Placental epithelial cell (primary cell): ENCODE data around the gene FABP1. TPM values are rescaled to one million over a fixed set of nuclear protein-coding genes. Genes with fewer than 3 reads are reported as not detected.

Source experiments
- small RNA-seq: library from RNA; depleted of rRNA; stranded (forward); fragments of <200 nt; gene quantifications from one replicate; pipeline ENCODE3, GENCODE V24; 2012
- total RNA-seq: library from RNA; depleted of rRNA; stranded (reverse); fragments of >200 nt; gene quantifications from 2 replicates; pipeline ENCODE4 v1.2.3, GENCODE V29; 2012

Gene FABP1
- not detected in 2 replicates for total RNA-seq

DNA sequence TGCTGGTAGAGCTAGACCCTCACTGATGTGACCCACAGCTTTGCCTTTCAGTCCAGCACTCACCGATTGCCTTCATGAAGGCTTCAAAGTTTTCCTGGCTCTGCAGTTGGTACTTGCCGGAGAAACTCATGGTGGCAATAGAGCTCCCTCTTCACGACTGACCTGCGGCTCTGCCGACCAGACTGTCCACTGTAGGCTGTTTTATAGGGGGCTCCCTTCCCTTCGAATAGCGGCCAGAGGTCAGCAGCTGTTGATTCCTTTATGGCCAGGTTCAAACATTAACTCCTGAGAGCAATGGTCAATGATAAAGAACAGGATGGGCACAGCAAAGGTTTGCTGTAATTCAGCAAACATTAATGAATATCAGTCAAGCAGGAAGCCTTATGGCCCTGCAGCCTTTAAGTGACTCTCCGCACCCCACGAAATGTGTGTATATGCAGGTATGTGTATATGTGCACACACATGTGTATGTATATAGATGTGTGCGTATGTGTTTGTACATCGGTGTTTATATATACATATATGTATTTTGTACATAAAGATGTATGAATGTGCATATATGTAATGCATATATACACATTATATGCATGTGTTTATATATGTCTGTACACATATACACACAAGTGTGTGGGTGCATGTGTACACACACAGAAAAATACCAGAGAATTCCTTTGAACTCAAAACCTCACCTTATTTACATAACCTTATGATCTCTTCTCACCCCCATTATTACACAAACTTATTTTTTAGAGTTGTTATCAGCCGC, at the start of gene FABP1:
FABP1 (minus strand) TSS at position 175 of the 766 bp plus-strand sequence; CDS start at position 130, 45 bp downstream.

Small RNA genes within 50 kb of the gene (small RNA-seq; reads per million reads assigned to genes)
- gene MIR4780: not detected

Other genes starting within 250 kb of the FABP1 start
- 800 TPM in 1 of 2 replicates, not detected in the other for gene RNU2-63P, start 111.5 kb downstream of the FABP1 start, total RNA-seq
- gene KRCC1, start 72.3 kb downstream of the FABP1 start, total RNA-seq: 17.5 and 26.3 TPM in 2 replicates
- gene SMYD1, start 60.2 kb downstream of the FABP1 start, total RNA-seq: not detected in 2 replicates
- 17.1 and 29.4 TPM in 2 replicates for gene THNSL2, start 42.3 kb upstream of the FABP1 start, total RNA-seq